Measurements from ENCODE around the gene GRID1. TPM values are rescaled to one million over a fixed set of nuclear protein-coding genes. Genes with fewer than 3 reads are reported as not detected.

GRID1 gene
- total RNA-seq, 1 experiment from 2014 or later: 0.17 TPM

- in situ Hi-C loops (cut with HindIII; ENCODE audit: low sequenced_read_pairs): no loop called here
- DNase-seq (ENCODE audit: low spot score): no peak
Measured at GRCh38 chr10:85611746-85612377, 754.7 kb downstream of the GRID1 start.

GRCh38 chr10:85611093-85611740 lies 755.4 kb downstream of the GRID1 start:
- in situ Hi-C loops (cut with HindIII; ENCODE audit: low sequenced_read_pairs): no loop called here
- no peak for DNase-seq (ENCODE audit: low spot score)

- in situ Hi-C loops (cut with HindIII; ENCODE audit: low sequenced_read_pairs): no loop called here
- no peak for DNase-seq (ENCODE audit: low spot score)
Measured at GRCh38 chr10:85610381-85611092, 756.1 kb downstream of the GRID1 start.

GRCh38 chr10:85609509-85609908 lies 757.1 kb downstream of the GRID1 start:
- DNase-seq (ENCODE audit: low spot score): no peak
- in situ Hi-C loops (cut with HindIII; ENCODE audit: low sequenced_read_pairs): no loop called here

GRCh38 chr10:85608706-85609105 lies 757.9 kb downstream of the GRID1 start:
- in situ Hi-C loops (cut with HindIII; ENCODE audit: low sequenced_read_pairs): no loop called here
- DNase-seq (ENCODE audit: low spot score): no peak

GRCh38 chr10:85607043-85607695 lies 759.4 kb downstream of the GRID1 start:
- DNase-seq (ENCODE audit: low spot score): no peak
- in situ Hi-C loops (cut with HindIII; ENCODE audit: low sequenced_read_pairs): no loop called here

GRCh38 chr10:85606401-85606800 lies 760.2 kb downstream of the GRID1 start:
- no peak for DNase-seq (ENCODE audit: low spot score)
- in situ Hi-C loops (cut with HindIII; ENCODE audit: low sequenced_read_pairs): no loop called here

- DNase-seq (ENCODE audit: low spot score): no peak
- in situ Hi-C loops (cut with HindIII; ENCODE audit: low sequenced_read_pairs): no loop called here
Measured at GRCh38 chr10:85604884-85605283, 761.7 kb downstream of the GRID1 start.

GRCh38 chr10:85604136-85604725 lies 762.4 kb downstream of the GRID1 start:
- no peak for DNase-seq (ENCODE audit: low spot score)
- in situ Hi-C loops (cut with HindIII; ENCODE audit: low sequenced_read_pairs): no loop called here

GRCh38 chr10:85603151-85603940 lies 763.2 kb downstream of the GRID1 start:
- no peak for DNase-seq (ENCODE audit: low spot score)
- in situ Hi-C loops (cut with HindIII; ENCODE audit: low sequenced_read_pairs): no loop called here

GRCh38 chr10:85602713-85603112 lies 763.9 kb downstream of the GRID1 start:
- in situ Hi-C loops (cut with HindIII; ENCODE audit: low sequenced_read_pairs): no loop called here
- DNase-seq (ENCODE audit: low spot score): no peak

- in situ Hi-C loops (cut with HindIII; ENCODE audit: low sequenced_read_pairs): no loop called here
- DNase-seq (ENCODE audit: low spot score): no peak
Measured at GRCh38 chr10:85602306-85602705, 764.3 kb downstream of the GRID1 start.

GRCh38 chr10:85601526-85601925 lies 765.1 kb downstream of the GRID1 start:
- in situ Hi-C loops (cut with HindIII; ENCODE audit: low sequenced_read_pairs): no loop called here
- no peak for DNase-seq (ENCODE audit: low spot score)

- DNase-seq (ENCODE audit: low spot score): no peak
- in situ Hi-C loops (cut with HindIII; ENCODE audit: low sequenced_read_pairs): no loop called here
Measured at GRCh38 chr10:85600744-85601081, 765.9 kb downstream of the GRID1 start.

GRCh38 chr10:85600026-85600743 lies 766.4 kb downstream of the GRID1 start:
- no peak for DNase-seq (ENCODE audit: low spot score)
- in situ Hi-C loops (cut with HindIII; ENCODE audit: low sequenced_read_pairs): no loop called here

- in situ Hi-C loops (cut with HindIII; ENCODE audit: low sequenced_read_pairs): no loop called here
- no peak for DNase-seq (ENCODE audit: low spot score)
Measured at GRCh38 chr10:85599081-85599480, 767.5 kb downstream of the GRID1 start.

- in situ Hi-C loops (cut with HindIII; ENCODE audit: low sequenced_read_pairs): no loop called here
- DNase-seq (ENCODE audit: low spot score): no peak
Measured at GRCh38 chr10:85598646-85599045, 767.9 kb downstream of the GRID1 start.

- DNase-seq (ENCODE audit: low spot score): no peak
- in situ Hi-C loops (cut with HindIII; ENCODE audit: low sequenced_read_pairs): no loop called here
Measured at GRCh38 chr10:85597006-85597405, 769.6 kb downstream of the GRID1 start.

All from G401 (cell line).